Measurements from ENCODE around the gene MTMR12.
"Not testable (repeated sequence)": the region's sequence is repeated elsewhere in the genome, so short reads cannot be mapped to it uniquely, and the experiment has no call there.

The MTMR12 gene

GRCh38 chr5:32298059-32298415 lies 14.7 kb downstream of the MTMR12 start:
- peak in 1 of 2 donors; percentile 43 for DNase-seq (ENCODE audit: extremely low read depth in 1 of 2, low read depth in 1 of 2)

DNA sequence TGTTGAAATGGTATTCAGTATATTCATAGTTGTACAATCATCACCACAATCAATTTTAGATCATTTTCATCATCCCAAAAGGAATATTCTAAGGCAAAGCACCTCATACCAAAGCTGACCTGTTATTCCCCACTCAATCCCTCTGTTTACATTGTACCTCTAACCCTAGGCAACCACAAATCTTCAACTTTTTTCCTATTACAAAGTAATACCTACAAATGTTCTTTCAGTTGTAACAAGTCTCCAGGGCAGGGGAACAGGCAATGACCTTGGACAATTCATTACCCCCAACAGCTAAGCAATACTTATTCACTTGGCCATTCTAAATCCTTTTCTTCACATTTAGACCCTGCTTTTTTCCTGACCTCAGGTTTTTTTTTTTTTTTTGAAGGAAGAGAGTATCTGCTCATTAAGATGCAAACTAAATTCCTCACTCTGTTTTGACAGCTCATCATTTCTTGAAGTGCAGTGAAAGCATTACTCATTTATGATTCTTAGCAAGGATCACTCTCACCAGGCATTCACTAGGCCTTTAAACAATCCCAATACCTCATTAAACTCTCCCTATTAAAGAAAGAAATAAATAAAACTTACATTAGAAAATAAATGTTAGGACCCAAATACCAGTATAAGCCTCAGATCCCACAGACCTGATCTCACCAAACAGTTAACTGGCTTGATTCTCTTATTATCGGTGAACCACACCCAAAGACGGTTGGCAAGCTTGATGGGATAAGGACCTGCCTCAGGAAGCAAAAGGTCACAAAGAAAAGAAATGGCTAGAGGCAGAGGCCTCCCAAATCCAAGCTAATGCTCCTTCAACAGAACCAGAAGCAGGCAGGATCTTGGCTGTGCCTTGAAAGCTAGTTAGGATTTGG lies 15.3 kb downstream of the MTMR12 start:
- no peak for DNase-seq (ENCODE audit: extremely low read depth in 1 of 2, low read depth in 1 of 2)

- DNase-seq (ENCODE audit: extremely low read depth in 1 of 2, low read depth in 1 of 2), result not testable (repeated sequence)
These were observed 16.6 kb downstream of the MTMR12 start for GRCh38 chr5:32295966-32296772.

- DNase-seq (ENCODE audit: extremely low read depth in 1 of 2, low read depth in 1 of 2), result no peak
These were observed 21.1 kb downstream of the MTMR12 start for GRCh38 chr5:32291591-32291990.

DNA sequence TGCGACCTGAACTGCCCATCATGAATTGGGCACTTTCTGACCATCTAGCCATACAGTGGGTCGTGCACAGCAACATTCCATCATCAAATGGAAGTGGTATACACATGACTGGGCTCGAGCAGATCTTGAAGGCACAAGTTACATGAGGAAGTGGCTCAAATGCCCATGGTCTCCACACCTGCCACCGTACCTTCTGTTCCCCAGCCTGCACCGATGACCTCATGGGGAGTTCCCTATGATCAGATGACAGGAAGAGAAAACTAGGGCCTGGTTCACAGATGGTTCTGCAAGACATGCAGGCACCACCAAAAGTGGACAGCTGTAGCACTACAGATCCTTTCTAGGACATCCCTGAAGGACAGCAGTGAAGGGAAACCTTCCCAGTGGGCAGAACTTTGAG lies 21.8 kb downstream of the MTMR12 start:
- DNase-seq (ENCODE audit: extremely low read depth in 1 of 2, low read depth in 1 of 2), result no peak

GRCh38 chr5:32290501-32290900 lies 22.2 kb downstream of the MTMR12 start:
- not testable (repeated sequence) for DNase-seq (ENCODE audit: extremely low read depth in 1 of 2, low read depth in 1 of 2)

DNA sequence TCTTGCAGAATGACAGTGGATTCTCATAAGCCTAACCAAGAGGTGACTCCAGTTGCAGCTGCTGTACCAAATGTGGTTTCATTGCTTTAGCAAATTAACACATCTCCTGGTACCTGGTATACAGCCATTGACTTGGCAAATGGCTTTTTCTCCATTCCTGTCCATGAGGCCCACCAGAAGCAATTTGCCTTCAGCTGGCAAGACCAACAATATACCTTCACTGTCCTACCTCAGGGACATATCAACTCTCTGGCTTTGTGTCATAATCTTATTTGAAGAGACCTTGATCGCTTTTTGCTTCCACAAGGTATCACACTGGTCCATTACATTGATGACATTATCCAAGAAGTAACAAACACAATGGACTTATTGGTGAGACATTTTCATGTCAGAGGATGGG lies 22.8 kb downstream of the MTMR12 start:
- not testable (repeated sequence) for DNase-seq (ENCODE audit: extremely low read depth in 1 of 2, low read depth in 1 of 2)

DNA sequence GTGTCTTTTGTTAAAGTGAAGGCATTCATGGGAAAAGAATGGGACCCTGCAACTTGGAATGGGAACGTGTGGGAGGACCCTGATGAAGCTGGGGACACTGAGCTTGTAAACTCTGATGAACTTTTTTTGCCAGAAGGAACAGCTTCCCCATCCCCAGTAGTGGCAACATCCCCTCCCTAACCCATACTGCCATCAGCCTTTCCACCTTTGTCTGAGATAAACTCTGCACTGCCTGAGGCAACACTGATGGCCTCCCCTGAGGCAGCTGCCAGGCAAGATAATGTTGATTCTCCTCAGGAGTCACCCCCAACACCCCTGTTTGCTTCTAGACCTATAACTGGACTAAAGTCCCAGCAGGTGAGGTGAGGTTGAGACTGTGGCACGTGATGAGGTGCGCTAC lies 24.6 kb downstream of the MTMR12 start:
- DNase-seq (ENCODE audit: extremely low read depth in 1 of 2, low read depth in 1 of 2), result not testable (repeated sequence)

DNA sequence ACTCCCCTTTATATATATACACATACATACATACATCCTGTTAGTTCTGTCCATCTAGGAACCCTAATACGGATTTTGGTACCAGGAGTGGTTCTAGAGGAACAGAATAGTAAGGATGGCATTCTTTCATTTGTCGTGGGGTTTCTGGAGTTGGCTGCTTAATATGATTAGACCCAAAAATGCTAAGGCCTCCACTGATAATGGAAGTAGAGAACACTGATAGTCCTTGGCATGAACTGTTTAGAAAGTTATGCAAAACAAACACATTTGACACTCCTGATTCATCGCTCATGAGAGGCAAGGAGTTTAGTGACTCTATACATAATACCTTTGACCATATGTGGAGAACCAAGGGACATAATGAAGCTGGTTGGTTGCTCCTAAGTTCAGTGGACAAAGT lies 25.2 kb downstream of the MTMR12 start:
- not testable (repeated sequence) for DNase-seq (ENCODE audit: extremely low read depth in 1 of 2, low read depth in 1 of 2)

- DNase-seq (ENCODE audit: extremely low read depth in 1 of 2, low read depth in 1 of 2), result no peak
These were observed 27.1 kb downstream of the MTMR12 start for GRCh38 chr5:32285510-32286138.

DNA sequence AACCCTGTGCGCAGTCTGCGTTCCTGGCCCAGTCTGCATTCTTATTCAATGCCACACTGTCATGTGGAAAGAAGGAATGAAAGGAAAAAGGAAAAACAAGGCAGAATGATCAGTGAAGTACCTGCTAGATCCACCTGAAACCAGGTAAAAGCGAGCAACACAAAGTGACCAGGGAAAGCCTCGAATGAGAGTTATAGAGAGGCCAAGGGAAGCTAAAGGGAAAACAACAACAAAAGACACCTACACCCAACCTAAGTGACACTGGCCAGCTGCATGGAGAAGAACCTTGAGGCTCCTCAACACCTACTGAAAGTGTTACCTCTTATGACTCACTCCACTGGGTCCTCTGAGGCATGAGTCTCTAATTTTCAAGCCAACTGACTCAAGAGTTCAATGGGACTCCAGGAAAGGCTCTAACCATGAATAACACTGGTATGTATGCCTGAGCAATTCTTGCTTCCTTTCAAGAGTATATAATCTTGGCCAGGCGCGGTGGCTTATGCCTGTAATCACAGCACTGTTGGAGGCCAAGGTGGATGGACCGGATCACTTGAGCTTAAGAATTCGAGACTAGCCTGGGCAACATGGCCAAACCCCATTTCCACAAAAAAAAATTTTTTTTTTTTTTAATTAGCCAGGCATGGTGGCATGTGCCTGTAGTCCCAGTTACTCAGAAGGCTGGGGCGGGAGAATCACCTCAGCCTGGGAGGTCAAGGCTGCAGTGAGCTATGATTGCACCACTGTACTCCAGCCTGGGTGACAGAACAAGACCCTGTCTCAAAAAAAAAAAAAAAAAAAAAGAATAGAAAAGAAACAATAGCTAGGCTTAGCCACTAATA lies 29.0 kb downstream of the MTMR12 start:
- peak in 1 of 2 donors; percentile 15 for DNase-seq (ENCODE audit: extremely low read depth in 1 of 2, low read depth in 1 of 2)

GRCh38 chr5:32283061-32283460 lies 29.7 kb downstream of the MTMR12 start:
- DNase-seq (ENCODE audit: extremely low read depth in 1 of 2, low read depth in 1 of 2), result no peak

DNA sequence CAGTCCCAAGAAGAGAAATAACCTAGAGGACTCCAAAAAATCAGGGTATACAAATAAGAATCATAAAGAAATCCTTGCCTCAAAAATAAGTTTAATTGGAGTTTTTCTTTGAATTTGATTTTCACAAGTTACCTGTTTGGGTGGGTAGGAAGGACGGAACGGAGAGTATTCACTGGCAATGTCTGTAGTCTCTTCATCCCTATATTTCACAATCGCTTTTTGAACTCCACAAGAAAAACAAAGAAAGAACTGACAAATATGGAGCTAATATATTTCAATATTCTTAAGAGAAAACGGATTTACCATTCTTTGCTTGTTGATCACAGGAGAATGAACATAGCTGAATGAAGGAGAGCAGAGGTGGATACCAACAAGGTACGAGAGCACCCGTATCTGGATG lies 30.1 kb downstream of the MTMR12 start:
- no peak for DNase-seq (ENCODE audit: extremely low read depth in 1 of 2, low read depth in 1 of 2)

DNA sequence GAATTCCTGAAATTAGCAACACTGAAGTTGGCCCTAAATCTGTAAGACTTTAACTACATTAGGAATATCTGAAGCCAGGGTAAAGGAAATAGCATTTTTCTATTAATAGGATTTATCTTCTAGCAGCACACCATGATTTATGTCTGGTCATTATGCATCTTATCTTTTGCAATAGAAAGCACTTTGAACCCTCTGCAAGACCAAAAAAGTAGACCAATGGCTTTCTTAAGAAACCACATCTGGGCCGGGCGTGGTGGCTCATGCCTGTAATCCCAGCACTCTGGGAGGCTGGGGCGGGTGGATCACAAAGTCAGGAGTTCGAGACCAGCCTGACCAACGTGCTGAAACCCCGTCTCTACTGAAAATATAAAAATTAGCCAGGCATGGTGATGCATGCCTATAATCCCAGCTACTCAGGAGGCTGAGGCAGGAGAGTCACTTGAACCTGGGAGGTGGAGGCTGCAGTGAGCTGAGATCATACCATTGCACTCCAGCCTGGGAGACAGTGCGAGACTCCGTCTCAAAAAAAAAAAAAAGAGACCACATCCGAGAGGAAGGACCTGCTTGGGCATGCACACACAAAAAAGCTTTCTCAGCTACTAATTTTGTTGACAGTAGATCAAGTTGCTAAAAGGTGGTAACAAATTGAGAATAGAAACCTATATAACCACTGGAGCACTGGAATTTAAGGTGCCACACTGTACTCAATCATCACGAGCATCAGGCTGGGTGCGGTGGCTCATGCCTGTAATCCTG lies 31.2 kb downstream of the MTMR12 start:
- DNase-seq (ENCODE audit: extremely low read depth in 1 of 2, low read depth in 1 of 2), result not testable (repeated sequence)

DNA sequence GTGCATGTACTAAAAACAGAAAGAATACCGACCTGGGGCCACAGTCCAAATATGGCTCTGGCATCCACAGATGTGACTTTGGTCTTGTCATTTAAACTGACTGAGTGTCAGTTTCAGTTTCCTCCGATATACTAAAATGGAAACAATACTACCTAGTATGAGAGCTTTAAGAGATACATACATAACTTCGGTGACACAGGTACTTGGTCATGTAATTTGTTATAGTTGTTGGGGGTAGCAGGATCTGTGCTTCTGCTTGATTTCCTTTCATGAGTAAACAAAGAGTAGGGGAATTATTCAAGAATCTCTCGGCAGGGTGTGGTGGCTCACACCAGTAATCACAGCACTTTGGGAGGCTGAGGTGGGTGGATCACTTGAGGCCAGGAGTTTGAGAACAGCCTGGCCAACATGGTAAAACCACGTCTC lies 32.1 kb downstream of the MTMR12 start:
- DNase-seq (ENCODE audit: extremely low read depth in 1 of 2, low read depth in 1 of 2), result peak in 1 of 2 donors; percentile 37

DNA sequence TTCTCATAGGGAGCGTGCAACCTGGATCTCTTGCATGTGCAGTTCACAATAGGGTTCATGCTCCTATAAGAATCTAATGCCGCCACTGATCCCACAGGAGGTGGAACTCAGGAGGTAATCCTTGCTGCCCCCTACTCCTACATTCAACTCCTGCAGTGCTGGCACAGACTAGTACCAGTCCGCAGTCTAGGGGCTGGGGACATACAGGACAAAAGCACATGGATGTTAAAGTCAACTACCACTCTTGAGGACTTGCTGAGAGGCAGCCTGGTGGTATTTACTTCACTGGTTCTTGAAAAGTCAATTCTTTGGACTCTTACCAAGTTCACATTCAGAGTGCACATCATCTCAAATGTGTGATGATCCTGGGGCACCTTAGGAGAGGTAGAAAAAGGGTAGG lies 33.0 kb downstream of the MTMR12 start:
- DNase-seq (ENCODE audit: extremely low read depth in 1 of 2, low read depth in 1 of 2), result no peak

- DNase-seq (ENCODE audit: extremely low read depth in 1 of 2, low read depth in 1 of 2), result no peak
These were observed 33.5 kb downstream of the MTMR12 start for GRCh38 chr5:32279223-32279622.

DNA sequence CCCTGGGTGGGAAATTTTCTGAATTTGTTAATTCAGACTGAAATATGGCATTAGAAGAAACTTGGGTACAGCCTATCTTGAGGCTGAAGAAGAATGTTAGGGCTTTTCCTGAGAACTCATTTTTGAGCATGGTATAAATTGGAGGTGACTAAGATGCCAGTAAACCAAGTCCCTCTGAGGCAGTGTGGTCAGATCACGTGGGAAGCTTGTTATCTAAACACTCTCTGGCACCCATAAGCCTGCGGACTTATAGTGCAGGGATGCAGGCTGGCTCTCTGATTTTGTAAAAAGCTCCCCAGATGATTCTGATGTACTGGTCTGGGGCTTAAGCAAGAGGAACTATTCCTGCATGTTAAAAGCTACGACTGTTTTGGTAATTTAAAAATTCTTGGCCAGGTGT lies 34.3 kb downstream of the MTMR12 start:
- DNase-seq (ENCODE audit: extremely low read depth in 1 of 2, low read depth in 1 of 2), result peak in 1 of 2 donors; percentile 27

GRCh38 chr5:32277798-32278197 lies 34.9 kb downstream of the MTMR12 start:
- no peak for DNase-seq (ENCODE audit: extremely low read depth in 1 of 2, low read depth in 1 of 2)

All from stimulated activated CD8-positive, alpha-beta memory T cell treated with anti-CD3 and anti-CD28 coated beads, Interleukin-7, amount 100 ng/mL, for 48 hours (primary cell).